Middle frontal gyrus (tissue), 1 donor: Measurements from ENCODE around the gene VASP.
A peak's percentile ranks its signal among the peaks of the same experiment; 100 is the strongest.

Experiments used
- DNase-seq: peaks from one replicate; pipeline ENCODE4 v3.0.0-alpha.2; 2015; ENCODE audit warnings: low spot score; ENCODE audit errors: extremely low spot score

The VASP gene

GRCh38 chr19:45506989-45507871 lies at the start of gene VASP:
TSS of gene VASP (plus strand) at chr19:45507479. CDS start at chr19:45507772, 293 bp downstream.
- peak; percentile 60 for DNase-seq

- DNase-seq, result no peak
Measured at GRCh38 chr19:45457776-45458175, 49.5 kb upstream of the VASP start.

- DNase-seq, result no peak
Measured at GRCh38 chr19:45460807-45461347, 46.4 kb upstream of the VASP start.

- DNase-seq, result no peak
Measured at GRCh38 chr19:45462174-45462573, 45.1 kb upstream of the VASP start.

- DNase-seq, result no peak
Measured at GRCh38 chr19:45463241-45463640, 44.0 kb upstream of the VASP start.

- no peak for DNase-seq
Measured at GRCh38 chr19:45464274-45464673, 43.0 kb upstream of the VASP start.

GRCh38 chr19:45464852-45465441 lies 42.3 kb upstream of the VASP start:
- no peak for DNase-seq

- DNase-seq, result no peak
Measured at GRCh38 chr19:45467115-45467455, 40.2 kb upstream of the VASP start.

- peak; percentile 93 for DNase-seq
Measured at GRCh38 chr19:45467456-45468158, 39.7 kb upstream of the VASP start, which contains the start of gene FOSB. TSS of gene FOSB (plus strand) at chr19:45467996. CDS start at chr19:45468587, 591 bp downstream.

- no peak for DNase-seq
Measured at GRCh38 chr19:45468159-45468651, 39.1 kb upstream of the VASP start.

GRCh38 chr19:45468803-45469131 lies 38.5 kb upstream of the VASP start:
- DNase-seq, result no peak

- DNase-seq, result peak; percentile 86
Measured at GRCh38 chr19:45469132-45469944, 37.9 kb upstream of the VASP start.

GRCh38 chr19:45469945-45470761 lies 37.1 kb upstream of the VASP start:
- DNase-seq, result no peak

- no peak for DNase-seq
Measured at GRCh38 chr19:45470762-45471081, 36.6 kb upstream of the VASP start.

- DNase-seq, result no peak
Measured at GRCh38 chr19:45471111-45471930, 36.0 kb upstream of the VASP start.

GRCh38 chr19:45471931-45472562 lies 35.2 kb upstream of the VASP start:
- no peak for DNase-seq

- DNase-seq, result no peak
Measured at GRCh38 chr19:45472563-45473366, 34.5 kb upstream of the VASP start.

GRCh38 chr19:45473367-45473681 lies 34.0 kb upstream of the VASP start:
- no peak for DNase-seq
